VCaP (cell line): ENCODE data around the gene CDH4.

Experiments used
- H3K27ac ChIP-seq: fragments of 450-650 bp; 2 replicates; pipeline ENCODE4 v1.5.1; 2017
- TF ChIP-seq, protein P1 (sequence below): fragments of 450-650 bp; conservative IDR thresholded peaks from 2 replicates; pipeline ENCODE4 v1.5.1; 2017; ENCODE audit warnings: mild to moderate bottlenecking, moderate library complexity

The CDH4 gene

DNA sequence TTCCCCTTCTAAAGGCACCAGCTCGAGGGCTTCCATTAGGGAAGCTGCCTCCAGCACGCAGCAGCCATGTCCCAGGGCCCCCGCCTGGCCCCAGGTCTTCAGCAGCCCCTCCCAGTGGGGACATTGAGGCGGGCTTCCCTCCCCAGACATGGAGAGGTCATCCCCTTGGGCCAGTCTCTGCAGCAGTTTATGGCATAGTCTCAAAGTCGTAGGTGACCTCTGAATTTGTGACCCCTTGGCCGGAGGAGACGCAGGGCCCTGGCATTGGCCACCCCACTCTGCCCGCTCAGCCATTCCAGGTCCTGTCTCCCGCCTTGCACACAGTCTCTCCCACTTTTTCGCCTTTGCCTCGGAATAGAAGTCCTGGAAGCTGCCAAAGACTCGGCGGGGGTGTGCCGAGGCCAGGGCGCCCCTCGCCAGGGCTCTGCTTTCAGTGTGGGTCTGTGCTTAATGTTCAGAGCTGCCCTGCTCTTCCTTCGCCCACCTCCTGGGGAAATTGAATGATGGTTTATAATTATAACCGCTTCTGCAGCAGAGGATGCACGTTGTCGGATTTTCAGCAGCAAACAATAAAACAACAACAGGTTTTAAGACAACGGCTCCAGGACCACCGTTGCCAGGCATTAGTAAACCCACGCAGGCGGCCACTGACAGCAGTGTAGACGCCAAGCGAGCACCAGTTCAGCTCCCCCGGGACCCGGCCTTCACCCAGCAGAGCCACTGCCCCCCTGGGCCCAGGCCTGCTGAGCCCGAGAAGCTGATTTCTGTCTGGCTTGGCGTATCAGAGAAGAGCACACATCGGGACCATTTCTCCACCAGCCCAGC, 626.6 kb downstream of the CDH4 start:
- no peak overlapping the region for H3K27ac ChIP-seq
- TF ChIP-seq, protein P1, sequence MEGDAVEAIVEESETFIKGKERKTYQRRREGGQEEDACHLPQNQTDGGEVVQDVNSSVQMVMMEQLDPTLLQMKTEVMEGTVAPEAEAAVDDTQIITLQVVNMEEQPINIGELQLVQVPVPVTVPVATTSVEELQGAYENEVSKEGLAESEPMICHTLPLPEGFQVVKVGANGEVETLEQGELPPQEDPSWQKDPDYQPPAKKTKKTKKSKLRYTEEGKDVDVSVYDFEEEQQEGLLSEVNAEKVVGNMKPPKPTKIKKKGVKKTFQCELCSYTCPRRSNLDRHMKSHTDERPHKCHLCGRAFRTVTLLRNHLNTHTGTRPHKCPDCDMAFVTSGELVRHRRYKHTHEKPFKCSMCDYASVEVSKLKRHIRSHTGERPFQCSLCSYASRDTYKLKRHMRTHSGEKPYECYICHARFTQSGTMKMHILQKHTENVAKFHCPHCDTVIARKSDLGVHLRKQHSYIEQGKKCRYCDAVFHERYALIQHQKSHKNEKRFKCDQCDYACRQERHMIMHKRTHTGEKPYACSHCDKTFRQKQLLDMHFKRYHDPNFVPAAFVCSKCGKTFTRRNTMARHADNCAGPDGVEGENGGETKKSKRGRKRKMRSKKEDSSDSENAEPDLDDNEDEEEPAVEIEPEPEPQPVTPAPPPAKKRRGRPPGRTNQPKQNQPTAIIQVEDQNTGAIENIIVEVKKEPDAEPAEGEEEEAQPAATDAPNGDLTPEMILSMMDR, result no peak

DNA sequence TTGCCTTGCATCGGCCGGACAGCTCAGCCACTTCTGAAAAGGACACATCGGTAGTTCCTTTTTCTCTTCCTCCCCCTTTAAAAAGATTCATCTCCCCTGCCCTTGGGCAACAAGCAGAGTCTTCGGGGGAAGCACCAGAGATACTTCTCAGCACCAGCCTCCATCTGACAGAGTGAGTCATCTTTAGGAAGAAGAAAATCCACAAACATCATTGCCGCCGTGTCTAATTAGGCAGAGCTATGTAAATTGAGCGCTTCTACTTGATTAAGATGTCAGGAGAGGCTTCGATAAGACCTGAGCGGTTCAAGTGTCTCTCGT, 627.2 kb downstream of the CDH4 start:
- TF ChIP-seq, protein P1, result no peak
- no peak overlapping the region for H3K27ac ChIP-seq

DNA sequence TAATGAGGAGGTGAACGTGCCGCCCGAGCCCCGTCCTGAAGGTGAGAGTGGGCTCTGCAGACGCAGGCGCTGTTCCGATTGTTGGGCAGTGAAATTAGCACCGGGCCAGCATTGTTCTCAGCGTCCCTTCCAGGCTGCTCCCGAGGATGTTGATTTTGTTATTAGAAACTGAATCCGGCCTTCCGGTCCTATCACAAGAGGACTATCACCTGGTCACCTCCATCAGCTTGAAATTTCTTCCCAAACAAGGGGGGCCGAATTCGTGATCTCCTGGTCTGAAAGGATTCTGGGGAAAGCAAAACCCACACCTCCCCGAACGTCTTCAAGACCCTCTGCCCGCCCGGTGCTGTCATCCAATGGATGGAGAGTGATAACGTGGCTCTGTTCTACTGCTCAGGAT, 627.6 kb downstream of the CDH4 start:
- TF ChIP-seq, protein P1, result no peak
- no peak overlapping the region for H3K27ac ChIP-seq

DNA sequence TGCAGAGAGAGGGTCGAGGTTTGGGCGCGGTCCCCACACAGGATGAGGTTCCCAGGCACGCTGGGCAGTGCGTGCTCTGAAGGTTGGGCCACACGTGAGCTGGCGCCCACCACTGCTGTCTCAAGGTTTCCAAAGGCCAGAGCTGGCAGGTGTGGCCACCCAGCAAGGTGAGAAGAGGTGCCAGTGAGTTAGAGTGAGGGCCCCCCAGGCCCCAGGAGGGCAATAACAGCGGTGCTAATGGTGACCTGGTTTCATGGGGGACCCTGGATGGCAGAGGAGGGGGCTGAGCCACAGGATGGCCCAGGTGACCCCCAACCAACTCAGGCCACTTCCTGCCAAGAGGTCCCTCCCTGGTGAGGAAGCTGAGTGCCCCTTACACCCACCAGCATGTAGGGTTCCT, 628.6 kb downstream of the CDH4 start:
- no peak overlapping the region for H3K27ac ChIP-seq
- TF ChIP-seq, protein P1, result no peak

DNA sequence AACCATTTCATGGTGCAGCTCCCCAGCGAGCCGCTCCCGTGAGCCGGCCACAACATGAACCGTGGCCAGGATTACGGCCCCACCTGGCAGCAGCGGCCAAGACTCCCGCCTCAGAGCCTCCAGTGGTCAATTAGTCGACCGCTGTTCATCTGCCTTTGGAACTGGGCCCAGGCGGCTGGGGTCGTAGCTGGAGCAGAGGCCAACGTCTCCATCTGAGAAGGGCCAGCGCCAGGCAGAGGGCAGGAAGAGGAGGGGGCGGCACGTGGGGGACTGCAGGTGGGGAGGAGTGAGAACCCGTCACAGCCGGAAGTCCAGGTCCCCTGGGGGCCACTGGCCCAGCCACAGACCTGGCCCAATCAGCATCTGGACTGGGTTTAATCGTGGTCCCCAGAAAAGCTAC, 629.4 kb downstream of the CDH4 start:
- TF ChIP-seq, protein P1, result no peak
- H3K27ac ChIP-seq, result no peak overlapping the region

DNA sequence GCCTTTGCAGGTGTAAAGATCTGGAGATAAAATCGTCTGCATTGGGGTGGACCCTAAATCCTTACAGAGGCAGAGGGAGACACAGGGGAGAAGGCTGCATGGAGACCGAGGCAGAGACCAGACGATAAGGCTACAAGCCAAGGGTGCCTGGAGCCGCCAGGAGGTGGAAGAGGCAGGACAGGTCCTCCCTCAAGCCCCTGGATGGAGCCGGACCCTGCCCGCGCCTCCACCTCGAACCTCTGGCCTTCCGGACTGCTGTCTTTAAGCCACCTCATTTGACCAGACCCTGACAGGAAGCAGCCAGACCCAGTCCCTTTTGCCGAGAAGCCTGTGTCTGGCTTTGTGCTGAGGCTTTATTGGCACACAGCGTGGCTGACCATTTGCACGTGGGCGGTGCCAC, 629.8 kb downstream of the CDH4 start:
- TF ChIP-seq, protein P1, result no peak

DNA sequence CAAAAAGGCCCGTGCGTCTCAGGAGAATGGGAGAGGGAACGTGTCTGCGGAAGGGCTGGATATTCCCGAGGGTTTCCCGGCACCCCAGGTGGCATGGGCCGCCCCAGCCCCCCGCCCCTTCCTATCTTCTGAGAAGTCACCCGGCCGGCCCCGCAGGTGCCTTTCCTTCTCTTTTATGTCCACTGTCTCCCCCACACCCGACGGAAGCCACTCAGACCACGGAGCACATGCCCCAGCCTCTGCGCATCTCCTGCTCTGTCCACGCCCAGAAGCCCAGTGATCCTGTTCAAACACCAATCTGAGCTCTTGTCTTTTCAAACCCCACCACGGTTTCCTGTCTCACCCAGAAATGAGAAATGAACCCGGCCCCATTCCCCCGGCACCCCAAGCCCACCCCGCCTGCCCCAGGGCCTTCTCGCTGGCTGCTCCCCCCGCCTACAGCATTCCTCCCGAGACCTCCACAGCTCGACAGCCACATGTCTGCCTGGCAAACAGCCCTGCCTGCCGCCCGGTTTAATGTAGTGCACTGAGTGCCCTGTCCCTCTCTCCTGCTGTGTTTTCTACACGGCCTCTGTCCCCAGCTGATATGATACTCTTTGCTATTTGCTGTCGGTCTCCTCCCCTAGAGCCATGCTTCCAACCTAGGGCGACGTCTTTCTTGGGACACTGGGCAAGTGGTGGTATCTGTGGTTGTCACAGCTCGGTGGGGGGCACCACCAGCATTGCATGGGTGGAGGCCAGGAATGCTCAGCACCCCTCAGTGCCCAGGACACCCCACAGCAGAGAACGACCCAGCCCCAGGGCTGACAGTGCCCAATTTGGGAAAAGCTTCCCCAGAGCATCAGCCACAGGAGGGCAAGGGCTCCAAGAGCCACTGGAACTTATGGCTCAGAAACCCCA, 630.9 kb downstream of the CDH4 start:
- no peak overlapping the region for H3K27ac ChIP-seq
- TF ChIP-seq, protein P1, result no peak

More for the DNA sequence above, 629.8 kb downstream of the CDH4 start:
- no peak overlapping the region for H3K27ac ChIP-seq
